HG03039 (cell line): Measurements from ENCODE around the gene CTPS2.
"Not testable (repeated sequence)": the region's sequence is repeated elsewhere in the genome, so short reads cannot be mapped to it uniquely, and the experiment has no call there.

Experiments
- ATAC-seq: cut with Tn5 transposase; IDR thresholded peaks from one replicate; pipeline ENCODE4 v1.9.1; 2021; ENCODE audit warnings: mild to moderate bottlenecking, moderate library complexity; ENCODE audit not compliant: unreplicated experiment

Gene CTPS2

DNA sequence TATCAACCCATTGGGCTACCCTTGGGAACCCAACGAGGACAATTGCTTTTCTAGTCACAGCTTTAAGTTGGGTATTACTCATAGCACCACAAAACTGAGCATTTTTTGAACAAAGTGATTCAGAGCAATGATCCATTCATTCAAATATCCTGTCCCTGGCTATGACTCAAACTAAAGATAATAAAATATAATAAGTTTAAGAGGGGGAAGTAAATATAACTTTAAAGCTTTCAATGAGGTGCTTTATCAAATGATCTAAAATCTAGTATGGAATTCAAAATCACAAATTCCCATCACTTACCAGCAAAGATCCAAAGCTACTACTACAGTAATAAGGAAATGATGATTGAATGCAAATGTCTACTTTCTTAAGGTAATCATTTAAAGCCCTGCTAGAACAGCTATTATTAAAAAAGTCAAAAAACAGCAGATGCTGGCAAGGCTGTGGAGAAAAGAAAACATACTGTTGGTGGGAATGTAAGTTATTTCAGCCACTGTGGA, 102.3 kb downstream of the CTPS2 start:
- no peak for ATAC-seq

GRCh38 chrX:16606142-16606720, 106.2 kb downstream of the CTPS2 start:
- no peak for ATAC-seq

DNA sequence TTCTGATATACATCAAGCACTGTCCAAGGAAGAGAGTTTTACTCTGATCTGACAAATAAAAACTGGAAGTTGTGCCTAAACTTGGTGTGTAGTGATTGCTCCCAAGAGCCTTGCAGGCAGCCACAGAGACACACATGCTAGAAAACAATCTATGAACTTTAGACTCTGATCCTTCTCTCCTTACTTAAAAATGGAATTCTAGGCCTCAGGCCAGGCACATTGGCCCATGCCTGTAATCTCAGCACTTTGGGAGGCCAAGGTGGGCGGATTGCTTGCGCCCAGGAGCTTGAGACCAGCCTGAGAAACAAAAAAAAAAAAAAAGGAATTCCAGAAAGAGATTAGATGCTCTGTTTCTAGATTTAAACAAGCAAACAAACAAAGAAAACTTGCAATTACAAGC, 108.1 kb downstream of the CTPS2 start:
- no peak for ATAC-seq

DNA sequence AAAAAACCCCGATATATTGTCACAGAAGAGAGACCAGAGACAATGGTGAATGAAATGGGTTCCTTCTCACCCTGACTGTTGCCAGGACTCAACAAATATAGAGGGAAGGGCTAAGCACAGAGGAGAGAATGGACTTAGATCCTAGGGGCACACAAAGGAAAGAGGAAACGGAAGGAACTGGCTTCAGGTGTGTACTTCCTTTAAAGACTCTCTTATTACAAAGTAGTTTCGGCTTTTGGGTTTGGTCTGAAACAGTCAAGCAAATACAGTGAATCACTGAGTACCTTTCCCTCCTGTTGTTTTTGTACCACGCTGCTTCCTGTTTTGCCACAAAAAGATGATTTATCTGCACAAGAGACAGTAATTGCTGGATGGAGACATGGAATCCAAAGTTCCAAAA, 108.6 kb downstream of the CTPS2 start:
- no peak for ATAC-seq

DNA sequence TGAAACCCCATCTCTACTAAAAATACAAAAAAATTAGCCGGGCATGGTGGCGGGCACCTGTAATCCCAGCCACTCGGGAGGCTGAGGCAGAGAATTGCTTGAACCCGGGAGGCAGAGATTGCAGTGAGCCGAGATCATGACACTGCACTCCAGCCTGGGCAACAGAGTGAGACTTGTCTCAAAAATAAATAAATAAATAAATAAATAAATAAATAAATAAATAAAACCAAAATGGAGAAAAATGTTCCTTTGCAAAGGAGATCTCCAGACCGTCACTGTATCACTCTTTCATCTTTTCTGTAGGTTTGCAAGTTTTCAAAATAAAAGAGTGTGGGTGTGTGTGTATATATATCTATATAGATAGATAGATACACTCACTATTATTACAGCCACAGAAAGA, 109.2 kb downstream of the CTPS2 start:
- ATAC-seq: not testable (repeated sequence)

GRCh38 chrX:16601885-16602284, 110.6 kb downstream of the CTPS2 start:
- no peak for ATAC-seq

GRCh38 chrX:16594490-16594889, 118.0 kb downstream of the CTPS2 start:
- no peak for ATAC-seq

DNA sequence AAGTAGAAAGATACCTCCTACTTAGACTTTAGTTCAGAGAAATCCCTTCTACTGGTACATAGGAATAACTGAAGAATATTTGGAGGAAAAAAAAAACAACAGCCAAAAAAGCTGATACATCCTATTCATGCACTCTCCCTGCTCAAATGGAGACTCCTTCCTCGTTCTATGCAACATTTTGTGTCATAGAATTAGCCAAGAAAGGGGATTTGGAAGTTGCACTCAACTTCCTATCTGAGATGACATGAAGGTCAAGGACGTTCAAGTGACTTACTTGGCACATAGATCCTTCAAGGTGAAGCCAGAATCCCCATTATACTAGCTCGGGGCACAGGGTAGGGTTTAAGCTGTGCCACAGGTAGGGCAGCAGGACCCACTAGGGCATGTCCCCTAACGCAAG, 118.7 kb downstream of the CTPS2 start:
- no peak for ATAC-seq

DNA sequence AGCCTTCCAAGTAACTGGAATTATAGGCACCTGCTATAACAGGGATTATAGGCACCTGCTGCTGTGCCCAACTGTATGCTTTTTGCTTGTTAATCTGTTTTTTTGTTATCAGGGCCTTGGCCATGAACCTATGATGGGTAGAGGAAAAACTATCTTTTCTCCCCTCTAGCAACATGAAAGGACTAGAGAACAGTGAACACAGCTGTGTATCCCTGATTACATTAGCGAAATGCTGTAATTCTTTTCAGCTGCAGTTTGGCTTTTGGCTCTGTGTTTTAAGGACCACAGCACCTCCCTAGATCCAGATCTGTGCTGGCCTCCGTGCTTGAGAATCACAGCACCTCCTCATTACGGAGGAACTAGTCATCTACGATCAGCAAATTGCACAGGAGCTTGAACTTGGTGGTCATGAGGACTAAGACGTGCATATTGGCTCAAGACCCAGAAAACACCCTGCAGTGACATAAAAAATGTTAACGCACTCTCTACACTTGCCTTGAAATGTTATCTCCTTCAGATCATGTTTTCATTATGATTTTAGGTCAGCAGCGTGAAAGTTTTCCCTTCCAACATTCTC, 120.2 kb downstream of the CTPS2 start:
- ATAC-seq: no peak

- no peak for ATAC-seq
These were observed 122.6 kb downstream of the CTPS2 start for GRCh38 chrX:16589826-16590225.

- ATAC-seq: no peak
These were observed 123.3 kb downstream of the CTPS2 start for GRCh38 chrX:16589211-16589610.

DNA sequence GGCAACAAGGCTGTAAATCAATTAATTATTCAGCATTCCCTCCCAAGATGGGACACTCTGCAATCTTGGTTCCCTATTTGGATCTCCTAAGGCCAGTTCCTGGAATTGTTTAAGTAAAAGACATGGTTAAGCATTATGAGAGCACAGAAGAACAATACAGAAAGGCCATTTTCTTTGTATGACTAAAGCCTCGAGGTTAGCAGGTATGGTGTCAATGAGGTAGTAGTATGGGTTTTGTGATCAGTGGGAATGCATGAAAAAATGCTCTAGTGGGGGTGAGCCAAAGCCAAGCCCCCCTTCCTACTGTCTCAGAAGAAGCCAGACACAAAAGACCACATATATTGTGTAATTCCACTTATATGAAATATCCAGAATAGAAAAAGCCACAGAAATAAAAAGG, 124.2 kb downstream of the CTPS2 start:
- ATAC-seq: no peak

DNA sequence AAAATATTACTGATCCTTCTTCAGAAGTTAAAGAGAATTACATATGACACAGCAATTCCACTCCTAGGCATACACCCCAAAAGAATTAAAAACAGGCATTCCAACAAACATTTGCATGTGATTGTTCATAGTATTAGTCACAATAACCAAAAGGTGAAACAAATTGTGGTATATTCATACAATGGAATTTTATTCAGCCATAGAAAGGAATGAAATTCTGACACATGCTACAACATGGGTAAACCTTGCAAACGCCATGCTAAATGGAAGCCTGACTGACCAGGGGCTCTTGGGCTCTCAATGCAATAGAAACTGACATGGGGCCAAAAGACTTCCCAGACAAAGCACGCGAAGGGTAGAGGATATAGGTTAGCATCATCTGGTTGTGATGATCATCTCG, 124.6 kb downstream of the CTPS2 start:
- ATAC-seq: no peak

- no peak for ATAC-seq
These were observed 125.9 kb downstream of the CTPS2 start for GRCh38 chrX:16586377-16587112.

- ATAC-seq: no peak
These were observed 126.7 kb downstream of the CTPS2 start for GRCh38 chrX:16585486-16586376.

- ATAC-seq: not testable (repeated sequence)
These were observed 132.3 kb downstream of the CTPS2 start for GRCh38 chrX:16580004-16580797.

DNA sequence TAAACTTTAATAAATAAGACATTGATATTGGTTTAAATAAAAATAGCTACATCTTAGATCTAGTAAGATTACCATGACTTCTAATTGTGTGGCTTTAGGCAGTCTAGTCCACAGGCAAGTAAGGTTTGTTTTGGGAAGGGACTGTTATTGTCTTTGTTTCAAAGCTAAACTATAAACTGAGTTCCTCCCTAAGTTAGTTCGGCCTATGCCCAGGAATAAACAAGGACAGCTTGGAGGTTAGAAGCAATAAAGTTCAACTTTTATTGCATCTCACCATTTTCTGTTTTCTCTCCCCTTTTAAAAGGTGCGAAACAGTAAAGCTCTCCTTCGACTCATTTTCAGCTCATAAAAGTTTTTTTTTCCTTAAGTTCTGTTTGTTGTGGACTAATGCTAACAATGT, 133.0 kb downstream of the CTPS2 start:
- no peak for ATAC-seq

DNA sequence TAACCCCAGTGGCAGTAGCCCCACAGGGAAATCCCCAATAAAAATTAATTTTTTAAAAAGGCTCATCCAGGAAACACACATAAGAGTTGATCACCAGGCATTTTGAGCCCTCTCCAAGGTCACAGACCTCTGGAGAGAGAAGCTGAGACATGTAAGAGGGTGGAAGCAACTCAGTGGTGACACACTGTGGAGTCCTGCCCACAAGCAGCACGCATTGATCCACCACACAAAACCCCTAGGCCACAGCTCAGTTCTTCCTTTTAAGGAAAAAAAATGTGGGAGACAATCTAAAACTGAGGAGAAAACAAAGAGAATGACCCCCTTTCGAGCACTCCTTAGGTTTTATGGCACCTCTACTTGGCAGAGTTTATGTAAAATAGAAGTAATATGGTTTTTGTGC, 134.3 kb downstream of the CTPS2 start:
- no peak for ATAC-seq

DNA sequence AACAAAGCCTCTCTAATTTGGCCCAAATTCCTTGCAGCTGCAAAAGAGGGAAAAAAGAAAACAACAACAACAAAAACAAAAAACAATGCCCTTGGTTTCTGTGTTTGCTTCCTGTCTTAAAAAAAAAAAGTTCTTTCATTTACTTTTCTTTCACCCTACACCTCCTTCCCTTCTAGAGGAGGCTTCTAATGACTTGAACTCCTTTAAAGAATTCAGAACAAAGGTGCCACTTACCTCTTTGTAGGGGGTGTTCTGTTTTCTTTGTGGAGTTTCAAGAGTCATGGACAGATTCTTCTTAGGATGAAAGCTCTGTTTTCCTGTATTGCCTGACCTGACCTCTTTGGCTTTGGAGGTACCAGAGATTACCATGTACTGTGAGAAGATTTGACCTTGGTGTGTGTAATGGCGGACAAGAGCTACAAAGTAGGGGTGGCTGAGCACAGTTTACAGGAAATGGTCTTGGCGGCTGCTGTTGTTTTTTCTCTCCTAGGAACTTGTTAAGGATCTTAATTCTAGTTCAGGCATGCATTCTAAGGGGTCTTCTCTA, 134.9 kb downstream of the CTPS2 start:
- no peak for ATAC-seq

- ATAC-seq: not testable (repeated sequence)
These were observed 137.1 kb downstream of the CTPS2 start for GRCh38 chrX:16575388-16575787.
